NCI-H2107 treated with DMSO at 0.1 percent for 48 hours (cell line): ENCODE results near the gene GRK6.
"Not testable (repeated sequence)": the region's sequence is repeated elsewhere in the genome, so short reads cannot be mapped to it uniquely, and the experiment has no call there.

Experiments
- DNase-seq: peaks from one replicate; lab custom pipeline; 2025; ENCODE audit not compliant: unreplicated experiment; lab: John Stamatoyannopoulos, UW

Gene GRK6

DNA sequence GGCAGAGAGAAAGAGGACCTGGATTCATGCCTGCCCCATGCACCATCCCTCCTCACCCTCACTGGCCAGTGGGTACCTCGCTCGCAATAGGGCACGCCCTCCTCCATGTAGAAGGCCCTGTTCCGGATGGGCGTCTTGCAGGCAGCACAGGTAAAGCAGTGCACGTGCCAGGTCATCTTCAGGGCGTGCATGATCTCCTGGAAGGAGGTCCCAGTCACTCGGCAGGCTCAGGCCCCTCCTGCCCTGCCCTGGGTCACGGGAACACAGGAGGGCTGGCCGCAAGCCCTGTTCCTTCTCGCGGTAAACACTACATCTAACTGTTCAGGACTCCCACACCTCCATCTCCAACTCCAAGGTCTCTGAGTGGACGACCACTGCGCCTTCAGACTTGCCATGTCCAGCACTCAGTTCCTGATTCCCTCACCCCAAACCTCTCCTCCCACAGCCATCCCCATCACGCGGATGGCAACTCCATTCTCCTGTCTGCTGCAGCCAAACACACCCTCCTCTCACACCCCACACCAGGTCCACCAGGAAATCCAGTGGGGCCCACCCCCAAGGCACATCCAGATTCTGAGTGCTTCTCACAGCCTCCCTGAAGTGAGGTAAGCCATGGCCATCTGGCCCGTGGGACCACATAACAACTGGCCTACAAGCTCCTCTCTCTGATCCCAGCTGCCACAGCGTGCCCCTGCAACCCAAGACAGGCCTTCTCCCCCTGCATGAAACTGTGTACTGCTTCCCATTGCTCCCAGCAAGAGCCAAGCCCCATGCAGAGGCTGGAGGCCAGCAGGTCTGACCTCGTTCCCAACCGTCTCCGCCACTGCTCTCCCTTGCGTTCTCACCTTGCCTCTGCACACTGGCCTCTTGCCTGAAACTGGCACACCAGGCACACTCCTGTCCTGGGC, 57.8 kb downstream of the GRK6 start:
- DNase-seq: no peak

DNA sequence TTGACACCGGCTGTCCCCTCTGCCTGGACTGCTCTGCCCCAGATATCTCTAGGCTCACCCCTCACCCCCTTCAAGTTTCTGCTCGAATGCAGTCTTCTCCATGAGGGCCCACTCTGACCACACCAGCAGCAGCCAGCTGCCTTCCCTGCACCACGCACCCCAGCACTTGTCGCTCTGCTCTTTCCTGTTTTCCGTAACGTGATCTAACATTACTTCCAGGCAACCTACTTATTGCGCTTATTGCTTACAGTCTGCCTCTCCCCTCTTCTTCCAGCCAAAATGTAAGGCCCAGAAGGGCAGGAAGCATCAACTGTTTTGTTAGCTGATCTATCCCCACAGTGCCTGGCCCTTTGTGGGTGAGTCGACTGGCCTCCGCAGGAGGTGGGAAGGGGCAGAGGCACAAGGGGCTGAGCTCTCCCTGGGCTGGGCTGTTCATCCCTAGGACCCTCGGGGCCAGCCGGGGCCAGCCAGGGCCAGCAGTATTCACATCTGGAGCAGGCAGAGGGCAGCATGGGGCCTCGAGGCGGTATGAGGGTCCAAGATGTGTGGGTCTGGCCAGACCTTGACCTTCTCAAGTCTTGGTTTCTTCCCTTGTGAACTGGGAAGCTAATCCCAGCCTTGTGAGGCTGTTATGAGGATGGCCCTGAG, 58.5 kb downstream of the GRK6 start:
- DNase-seq: no peak

DNA sequence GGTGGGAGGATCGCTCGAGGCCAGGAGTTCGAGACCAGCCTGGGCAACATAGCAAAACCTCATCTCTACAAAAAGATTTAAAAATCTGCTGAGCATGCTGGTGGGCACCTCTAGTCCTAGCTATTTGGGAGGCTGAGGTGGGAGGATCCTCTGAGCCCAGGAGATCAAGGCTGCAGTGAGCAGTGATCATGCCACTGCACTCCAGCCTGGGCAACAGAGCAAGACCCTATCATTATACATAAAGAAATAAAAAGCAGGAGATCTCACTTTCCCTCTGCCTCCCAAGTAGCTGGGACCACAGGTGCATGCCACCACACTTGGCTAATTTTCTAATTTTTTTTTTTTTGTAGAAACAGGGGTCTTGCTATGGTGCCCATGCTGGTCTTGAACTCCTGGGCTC, 59.3 kb downstream of the GRK6 start:
- not testable (repeated sequence) for DNase-seq

DNA sequence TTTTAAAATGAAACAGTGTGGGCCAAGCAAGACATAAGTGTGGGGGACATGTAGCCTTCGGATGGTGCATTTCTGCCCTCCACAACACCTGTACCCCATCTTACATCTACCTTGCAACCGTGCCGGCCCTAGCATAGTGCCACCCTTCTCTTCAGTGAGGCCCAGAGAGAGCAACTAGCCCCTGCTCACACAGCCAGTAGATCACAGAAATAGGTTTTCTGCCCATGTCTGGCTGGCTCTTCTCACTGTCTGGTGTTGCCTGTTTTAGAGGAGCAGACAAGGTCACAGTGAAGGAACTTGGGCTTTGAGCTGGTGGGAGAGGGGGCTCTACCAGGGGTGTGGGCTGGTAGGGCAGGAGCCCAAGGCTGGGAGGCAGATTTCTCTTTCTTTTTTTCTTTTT, 59.8 kb downstream of the GRK6 start:
- no peak for DNase-seq

DNA sequence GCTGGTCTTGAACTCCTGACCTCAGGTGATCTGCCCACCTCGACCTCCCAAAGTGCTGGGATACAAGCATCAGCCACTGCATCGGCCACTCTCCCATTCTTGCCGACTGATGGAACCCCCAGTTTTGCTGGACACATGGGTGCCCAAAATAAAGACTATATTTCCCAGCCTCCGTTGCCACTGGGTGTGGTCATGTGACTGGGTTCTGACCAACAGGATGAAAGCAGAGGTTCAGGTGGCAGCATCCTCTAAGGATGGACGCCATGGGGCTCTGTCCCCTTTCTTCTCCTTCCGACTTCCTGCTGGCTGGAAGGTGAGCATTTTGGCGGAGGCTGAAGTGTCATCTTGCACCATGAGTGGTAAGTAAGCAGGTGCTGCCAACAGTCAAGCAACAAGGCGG, 60.7 kb downstream of the GRK6 start:
- no peak for DNase-seq

DNA sequence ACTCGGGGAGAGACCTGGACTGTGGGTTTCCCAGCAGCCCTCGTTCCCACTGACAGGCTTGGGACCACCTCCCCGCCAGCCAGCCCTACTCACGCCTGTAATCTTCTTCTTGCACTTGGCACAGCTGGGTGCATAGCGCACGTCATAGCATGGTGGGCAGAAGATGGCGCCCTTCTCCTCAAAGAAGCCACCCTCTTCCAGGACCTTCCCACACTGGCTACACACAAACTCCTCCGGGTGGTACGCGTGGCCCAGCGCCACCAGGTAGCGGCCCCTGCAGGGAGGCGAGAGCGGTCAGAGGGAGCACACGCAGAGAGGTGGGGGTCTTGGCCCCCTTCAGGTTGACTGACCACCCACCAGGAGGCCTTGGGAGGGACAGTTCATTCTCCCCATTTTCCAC, 61.5 kb downstream of the GRK6 start:
- DNase-seq: no peak

DNA sequence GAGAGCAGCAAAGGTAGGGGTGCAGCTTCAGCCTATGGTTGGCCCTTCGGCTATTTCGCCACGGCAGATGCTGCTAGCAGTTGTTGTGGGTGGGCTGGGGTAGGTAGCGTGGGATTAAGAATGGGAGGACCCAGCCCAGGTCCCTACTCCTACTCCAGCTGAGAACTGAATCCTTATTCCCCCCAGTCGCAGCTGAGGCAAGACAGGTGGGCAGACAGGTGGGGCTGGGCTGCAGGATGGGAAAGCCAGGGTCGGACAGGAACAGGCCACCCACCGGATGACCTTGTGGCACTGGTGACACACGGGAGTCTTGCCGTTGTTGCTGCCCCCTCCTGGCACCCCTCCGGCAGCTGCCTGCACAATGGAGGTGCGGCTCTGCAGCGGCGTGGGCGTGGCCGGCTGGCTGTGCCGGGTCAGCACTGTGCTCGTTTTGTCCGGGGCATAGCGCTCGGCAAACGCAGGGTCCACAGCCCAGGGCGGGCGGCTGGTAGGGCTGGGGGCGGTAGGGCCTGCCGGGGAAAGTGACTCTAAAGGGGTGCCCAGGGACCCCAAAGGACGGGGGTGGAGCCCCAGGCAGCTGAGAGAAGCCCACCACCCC, 62.7 kb downstream of the GRK6 start:
- no peak for DNase-seq

DNA sequence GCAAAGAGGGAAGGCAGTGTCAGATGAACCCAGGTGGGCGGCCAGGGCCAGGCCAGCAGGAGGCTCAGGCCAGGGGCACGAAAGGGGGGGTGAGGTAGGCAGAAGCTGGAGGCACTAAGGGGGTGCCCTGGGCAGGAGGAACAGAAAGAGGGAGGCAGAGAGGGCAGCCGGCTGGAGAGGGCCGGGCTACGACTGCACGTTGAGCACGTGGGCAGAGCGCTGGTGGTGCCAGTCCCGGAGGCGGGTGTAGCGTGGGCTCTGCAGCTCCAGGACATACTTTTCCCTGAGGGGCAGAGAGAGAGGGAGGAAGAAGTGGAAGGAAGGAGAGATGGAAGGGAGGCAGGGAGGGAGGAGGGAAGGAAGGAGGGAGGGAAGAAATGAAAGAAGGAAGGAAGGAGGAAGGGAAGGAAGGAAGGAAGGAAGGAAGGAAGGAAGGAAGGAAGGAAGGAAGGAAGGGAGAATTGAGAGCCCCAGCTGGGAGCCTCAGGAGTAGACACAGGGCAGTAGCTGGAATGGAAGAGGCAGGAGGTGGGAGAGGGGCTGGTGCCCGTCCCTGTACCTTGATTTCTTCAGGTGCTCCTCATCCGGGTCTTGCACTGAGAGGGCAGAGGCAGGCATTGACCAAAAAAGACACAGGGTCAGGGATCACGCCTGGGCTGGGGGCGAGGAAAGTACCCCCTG, 64.0 kb downstream of the GRK6 start:
- no peak for DNase-seq

DNA sequence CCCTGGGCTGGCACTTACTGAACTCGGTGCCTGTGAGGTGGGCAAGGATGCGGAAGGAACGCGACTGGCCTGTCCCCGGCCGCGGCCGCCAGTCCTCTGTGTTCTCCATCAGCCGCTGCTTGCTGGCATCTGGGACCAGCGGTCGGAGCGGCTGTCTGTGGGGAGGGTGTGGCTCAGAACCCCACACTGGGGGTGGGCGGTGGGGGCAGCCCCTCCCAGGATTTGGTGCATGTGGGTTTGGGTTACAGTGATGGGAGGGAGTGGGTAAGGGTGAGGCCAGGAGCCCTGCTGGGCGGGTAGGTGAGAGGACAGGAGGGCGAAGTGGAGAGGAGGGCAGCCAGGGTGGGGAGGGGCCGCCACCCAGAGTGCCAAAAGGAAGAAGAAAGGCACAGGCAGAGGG, 64.5 kb downstream of the GRK6 start:
- no peak for DNase-seq

DNA sequence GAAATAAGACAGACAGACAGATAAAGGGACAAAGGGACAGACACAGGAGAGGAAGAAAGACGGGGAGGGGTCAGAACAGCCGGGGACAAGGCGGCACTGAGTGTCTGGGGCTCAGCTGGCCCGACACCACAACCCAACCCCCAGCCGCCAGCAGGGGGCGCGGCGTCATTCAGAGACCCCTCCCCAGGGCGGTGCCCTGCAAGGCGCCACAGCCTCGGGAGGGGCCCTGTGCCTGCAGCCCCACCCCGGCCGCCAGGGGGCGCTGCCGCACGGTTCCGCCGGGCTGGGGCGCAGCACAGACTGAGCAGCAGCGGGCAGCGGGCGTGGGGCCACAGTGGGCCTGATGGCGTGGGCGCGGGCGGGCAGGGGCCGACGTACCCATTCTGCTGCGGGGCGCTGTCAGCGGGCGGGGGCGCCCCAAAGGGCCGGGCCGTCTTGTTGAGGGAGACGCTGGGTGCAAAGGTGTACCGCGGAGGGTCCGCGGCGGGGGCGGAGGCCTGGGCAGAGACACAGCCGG, 65.0 kb downstream of the GRK6 start:
- no peak for DNase-seq

DNA sequence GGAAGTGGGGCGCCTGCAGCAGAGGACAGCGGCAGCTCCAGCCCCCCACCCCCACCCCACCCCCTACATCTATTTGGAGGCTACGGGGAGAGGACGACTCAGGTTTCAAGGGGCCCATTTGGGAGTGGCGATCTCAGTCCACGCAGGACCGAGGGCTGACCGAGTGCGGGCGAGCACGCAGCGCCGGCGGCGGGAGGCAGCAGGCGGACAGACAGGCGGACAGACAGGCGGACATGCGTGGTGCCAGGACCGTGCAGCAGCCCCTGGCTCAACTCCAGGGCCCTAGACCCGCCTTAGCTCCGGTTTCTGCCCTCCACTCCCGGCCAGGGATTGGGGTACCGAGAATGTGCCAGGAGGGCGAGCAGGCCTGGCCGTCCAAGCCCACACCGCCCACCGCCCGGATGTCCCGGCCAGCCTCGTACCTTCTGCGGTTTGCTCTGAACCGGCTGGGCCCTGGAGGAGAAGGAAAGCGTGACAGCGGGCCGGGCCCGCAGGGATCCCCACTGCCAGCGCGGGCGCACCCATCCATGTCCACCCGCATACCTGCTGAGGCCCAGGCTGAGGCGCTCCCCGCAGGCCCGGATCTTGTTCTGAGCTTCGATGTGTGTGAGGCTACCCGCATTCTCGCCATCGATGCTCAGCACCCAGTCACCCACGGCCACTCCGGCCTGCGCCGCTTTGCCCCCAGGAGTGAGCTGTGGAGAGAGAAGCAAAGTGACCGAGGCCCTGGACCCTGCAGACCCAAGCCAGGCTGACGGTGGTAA, 65.7 kb downstream of the GRK6 start:
- no peak for DNase-seq
